Mononuclear cell (primary cell): Measurements from ENCODE around the gene FLNC. TPM values are rescaled to one million over a fixed set of nuclear protein-coding genes. Genes with fewer than 3 reads are reported as not detected.

ENCODE experiments used
- H3K27me3 ChIP-seq: 2 replicates; pipeline ENCODE4 v1.6.0; 2011; ENCODE audit warnings: low read length, control low read depth; ENCODE audit not compliant: insufficient read depth
- H3K4me1 ChIP-seq: 2 replicates; pipeline ENCODE4 v1.5.1; 2011; ENCODE audit warnings: mild to moderate bottlenecking, low read length, control low read depth; ENCODE audit not compliant: insufficient read depth
- H3K4me3 ChIP-seq: 2 replicates; pipeline ENCODE4 v1.5.1; 2011; ENCODE audit warnings: mild to moderate bottlenecking, low read length, moderate library complexity
- H3K9me3 ChIP-seq: 2 replicates; pipeline ENCODE4 v1.5.1; 2011; ENCODE audit warnings: low read depth, mild to moderate bottlenecking, control low read depth, low read length
- total RNA-seq: library from RNA; depleted of rRNA; stranded (reverse); fragments of >200 nt; gene quantifications from one replicate; pipeline ENCODE4 v1.2.3, GENCODE V29; 2012

FLNC gene
- total RNA-seq, 1 donor: under 0.01 TPM

DNA sequence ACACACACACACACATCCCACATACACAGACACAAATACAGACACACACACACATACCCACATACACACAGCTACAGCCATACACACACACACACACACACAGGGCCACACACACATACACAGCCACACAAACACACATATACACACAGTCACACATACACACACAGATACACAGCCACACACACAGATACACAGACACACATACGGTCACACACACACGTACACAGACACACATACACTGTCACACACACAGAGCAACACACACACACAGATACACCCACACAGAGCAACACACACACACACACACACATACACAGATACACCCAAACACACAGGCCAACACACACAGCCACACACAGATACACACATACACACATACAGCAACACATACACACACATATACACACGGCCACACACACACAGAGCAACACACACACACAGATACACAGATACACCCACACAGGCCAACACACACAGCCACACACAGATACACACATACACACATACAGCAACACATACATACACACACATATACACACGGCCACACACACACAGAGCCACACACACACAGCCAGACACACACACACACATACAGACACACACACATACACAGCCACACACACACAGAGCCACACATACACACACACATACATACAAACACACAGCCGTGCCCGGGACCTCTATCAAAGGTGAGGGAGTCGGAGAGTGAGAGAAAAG lies 58.0 kb downstream of the FLNC start:
- no peaks in the 10 kb centered on the region for H3K4me1 ChIP-seq
- peaks cover 18% of the 10 kb centered on the region for H3K27me3 ChIP-seq
- no peak overlapping the region for H3K4me3 ChIP-seq
- H3K9me3 ChIP-seq: no peaks in the 10 kb centered on the region

- peaks cover 18% of the 10 kb centered on the region for H3K27me3 ChIP-seq
- H3K4me1 ChIP-seq: no peaks in the 10 kb centered on the region
- no peak overlapping the region for H3K4me3 ChIP-seq
- no peaks in the 10 kb centered on the region for H3K9me3 ChIP-seq
Observed at GRCh38 chr7:128888756-128889095, 58.5 kb downstream of the FLNC start.

DNA sequence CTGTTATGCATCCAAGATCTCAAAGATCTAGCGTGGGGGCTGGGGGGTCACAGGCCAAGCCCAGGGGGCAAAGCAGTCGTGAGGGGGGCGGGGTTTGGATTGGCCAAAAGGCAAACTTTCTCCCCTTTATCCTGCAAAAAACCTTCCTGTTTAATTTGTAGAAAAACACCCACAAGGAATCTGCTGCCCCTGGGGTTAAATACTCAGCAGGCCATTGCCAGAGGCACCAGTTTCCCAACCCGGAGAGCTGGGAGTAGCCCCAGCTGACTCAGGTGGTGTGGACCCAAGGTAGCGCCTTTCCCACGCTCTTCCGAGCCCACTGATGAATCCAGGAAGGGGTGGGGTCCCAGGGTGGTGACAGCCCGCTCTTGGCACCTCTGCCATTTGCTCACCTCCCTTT lies 58.9 kb downstream of the FLNC start:
- no peaks in the 10 kb centered on the region for H3K4me1 ChIP-seq

GRCh38 chr7:128890306-128891109 lies 60.3 kb downstream of the FLNC start:
- H3K27me3 ChIP-seq: peaks cover 18% of the 10 kb centered on the region
- H3K9me3 ChIP-seq: no peaks in the 10 kb centered on the region
- no peak overlapping the region for H3K4me3 ChIP-seq
- no peaks in the 10 kb centered on the region for H3K4me1 ChIP-seq

More for the DNA sequence above, 58.9 kb downstream of the FLNC start:
- Histone ChIP-seq H3K27me3 (peaks cover 18% of the 10 kb centered on the region), H3K4me3 (no peak overlapping the region), H3K9me3 (no peaks in the 10 kb centered on the region)

- Histone ChIP-seq H3K9me3 (no peaks in the 10 kb centered on the region), H3K4me3 (no peak overlapping the region), H3K27me3 (peaks cover 18% of the 10 kb centered on the region), H3K4me1 (no peaks in the 10 kb centered on the region)
Observed at GRCh38 chr7:128891110-128891941, 61.1 kb downstream of the FLNC start.

- H3K27me3 ChIP-seq: peaks cover 18% of the 10 kb centered on the region
- H3K4me1 ChIP-seq: no peaks in the 10 kb centered on the region
- no peak overlapping the region for H3K4me3 ChIP-seq
- H3K9me3 ChIP-seq: no peaks in the 10 kb centered on the region
Observed at GRCh38 chr7:128891942-128892269, 61.7 kb downstream of the FLNC start.

DNA sequence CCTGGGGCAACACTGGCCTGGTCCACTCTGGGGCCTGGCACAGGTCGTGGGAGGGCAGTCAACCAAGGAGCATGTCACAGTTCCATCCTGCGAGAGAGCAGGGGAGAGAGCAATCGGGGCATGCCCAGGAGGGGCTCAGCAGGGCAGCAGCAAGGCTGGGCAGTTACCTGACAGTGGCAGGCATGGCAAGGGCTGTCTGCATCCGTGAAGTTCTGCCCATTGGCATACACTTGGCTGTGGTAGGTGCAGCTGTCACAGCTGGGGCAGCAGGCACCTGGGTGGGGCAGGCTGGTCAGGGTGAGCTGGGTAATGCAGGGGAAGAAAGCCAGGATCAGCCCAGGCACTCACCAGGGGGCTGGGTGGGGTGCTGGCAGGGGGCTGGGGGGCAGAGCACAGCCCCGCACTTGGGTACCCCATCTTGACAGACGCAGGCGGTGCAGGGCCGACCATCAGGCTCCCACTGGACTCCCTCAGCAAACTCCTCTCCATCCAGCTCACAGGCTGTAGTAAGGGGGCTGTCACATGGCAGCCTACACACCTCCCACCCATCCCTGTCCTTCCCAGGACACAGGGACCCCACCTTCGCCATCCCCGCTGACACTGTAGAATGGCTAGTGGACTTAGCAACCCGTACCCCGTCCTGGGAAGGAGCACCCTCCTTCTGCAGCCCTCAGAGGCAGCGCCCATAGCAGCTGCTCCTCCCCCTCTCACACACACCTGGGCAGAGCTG lies 62.5 kb downstream of the FLNC start:
- H3K9me3 ChIP-seq: no peaks in the 10 kb centered on the region
- peaks cover 18% of the 10 kb centered on the region for H3K27me3 ChIP-seq
- H3K4me3 ChIP-seq: no peak overlapping the region
- H3K4me1 ChIP-seq: no peaks in the 10 kb centered on the region

- Histone ChIP-seq H3K4me3 (no peak overlapping the region), H3K27me3 (peaks cover 18% of the 10 kb centered on the region), H3K4me1 (no peaks in the 10 kb centered on the region), H3K9me3 (no peaks in the 10 kb centered on the region)
Observed at GRCh38 chr7:128893251-128894100, 63.3 kb downstream of the FLNC start.

DNA sequence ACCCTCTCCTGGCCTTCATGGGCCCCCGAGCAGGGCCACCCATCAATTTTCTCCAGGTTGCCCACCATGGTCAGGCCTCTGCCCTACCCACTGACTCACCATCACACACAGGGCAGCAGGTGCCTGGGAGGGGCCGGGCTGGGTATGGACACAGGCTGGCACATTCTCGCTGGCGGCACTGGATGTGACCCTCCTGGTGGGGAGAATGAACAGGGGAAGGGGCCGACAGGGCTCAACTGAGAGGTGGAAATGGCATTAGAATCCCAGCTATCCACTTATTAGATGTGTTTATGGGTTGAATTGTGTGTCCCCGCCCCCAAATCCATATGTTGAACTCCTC lies 63.9 kb downstream of the FLNC start:
- Histone ChIP-seq H3K4me3 (no peak overlapping the region), H3K4me1 (no peaks in the 10 kb centered on the region), H3K9me3 (peaks cover 4% of the 10 kb centered on the region), H3K27me3 (peaks cover 18% of the 10 kb centered on the region)

DNA sequence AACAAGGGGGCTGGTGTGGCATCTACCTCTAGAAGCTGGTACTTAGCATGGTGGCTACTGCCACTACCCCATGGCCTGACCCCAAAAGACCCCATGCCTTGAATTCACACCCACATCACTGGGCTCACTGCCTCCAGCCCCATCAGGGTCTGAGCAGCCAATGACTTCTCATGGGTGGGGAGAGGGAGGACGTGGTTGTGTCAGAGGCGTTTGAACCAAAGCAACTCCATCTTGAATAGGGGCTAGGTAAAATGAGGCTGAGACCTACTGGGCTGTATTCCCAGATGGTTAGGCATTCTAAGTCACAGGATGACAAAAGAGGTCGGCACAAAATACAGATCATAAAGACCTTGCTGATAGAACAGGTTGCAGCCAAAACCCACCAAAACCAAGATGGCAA lies 65.1 kb downstream of the FLNC start:
- Histone ChIP-seq H3K27me3 (peaks cover 8% of the 10 kb centered on the region), H3K9me3 (peaks cover 11% of the 10 kb centered on the region), H3K4me1 (no peaks in the 10 kb centered on the region), H3K4me3 (no peak overlapping the region)

DNA sequence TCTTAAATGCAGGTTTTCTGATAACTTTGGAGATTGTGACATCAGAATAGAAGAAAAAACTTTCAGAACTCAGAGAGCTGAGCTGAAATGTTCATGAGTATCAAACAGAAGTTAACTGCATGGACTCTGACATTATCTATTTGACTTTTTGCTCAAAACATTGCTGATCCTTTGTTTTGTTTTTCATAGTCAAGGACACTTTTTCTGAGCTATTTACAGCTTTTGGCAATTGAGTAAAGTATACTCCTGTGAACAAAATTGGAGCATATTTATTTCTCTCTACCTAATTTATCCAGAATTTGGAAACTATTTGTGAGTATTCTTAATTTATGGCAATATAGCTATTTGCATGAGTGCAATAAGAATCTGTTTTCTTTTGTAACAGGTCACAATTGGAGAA lies 69.2 kb downstream of the FLNC start:
- Histone ChIP-seq H3K27me3 (no peaks in the 10 kb centered on the region), H3K4me3 (no peak overlapping the region), H3K9me3 (peaks cover 11% of the 10 kb centered on the region), H3K4me1 (no peaks in the 10 kb centered on the region)

GRCh38 chr7:128900237-128900636 lies 70.0 kb downstream of the FLNC start:
- H3K27me3 ChIP-seq: no peaks in the 10 kb centered on the region
- H3K9me3 ChIP-seq: peaks cover 11% of the 10 kb centered on the region
- H3K4me1 ChIP-seq: no peaks in the 10 kb centered on the region
- no peak overlapping the region for H3K4me3 ChIP-seq

DNA sequence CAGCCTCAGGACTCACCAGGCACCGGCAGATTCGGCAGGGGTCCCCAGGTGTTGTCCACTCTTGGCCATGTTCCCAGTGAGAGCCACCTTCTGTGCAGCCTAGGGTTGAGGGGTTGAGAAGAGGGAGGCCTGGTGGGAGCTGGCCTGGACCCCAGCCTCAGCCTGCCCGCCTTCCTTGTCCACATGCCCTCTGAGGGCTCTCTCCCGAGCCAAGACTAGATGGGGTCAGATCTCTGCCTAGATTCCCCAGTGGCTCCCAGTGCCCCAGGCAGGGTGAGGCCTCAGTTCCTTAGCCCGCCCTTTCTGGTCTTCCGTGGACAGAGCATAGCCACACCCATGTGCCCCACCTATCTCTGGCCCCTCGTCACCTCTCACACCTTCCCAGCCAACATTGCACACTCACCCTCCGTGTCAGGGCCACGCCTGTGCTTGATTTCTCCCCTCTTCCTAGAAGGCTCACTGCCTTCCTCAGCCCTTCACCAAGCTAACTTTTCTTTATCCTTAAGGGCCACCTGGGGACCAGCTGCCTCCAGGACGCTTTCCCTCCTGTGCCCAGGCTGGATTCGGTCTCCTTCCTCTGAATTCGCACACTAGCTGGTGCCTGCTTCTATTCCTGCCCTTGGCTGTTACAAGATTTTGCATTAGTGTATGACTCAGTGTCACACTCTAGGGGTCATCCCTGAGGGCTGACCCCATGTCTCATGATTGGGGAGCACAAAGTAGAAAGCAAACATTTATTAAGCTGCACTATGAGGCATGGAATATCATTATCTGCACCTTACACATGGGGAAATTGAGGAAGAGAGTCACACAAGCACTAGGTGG lies 72.8 kb downstream of the FLNC start:
- H3K4me1 ChIP-seq: no peaks in the 10 kb centered on the region
- no peaks in the 10 kb centered on the region for H3K27me3 ChIP-seq
- H3K9me3 ChIP-seq: peaks cover 11% of the 10 kb centered on the region
- no peak overlapping the region for H3K4me3 ChIP-seq
